D721Med (cell line): Measurements from ENCODE around the gene TP73.

Experiments
- DNase-seq: peaks from one replicate; pipeline ENCODE4 v3.0.0; 2011; ENCODE audit warnings: low spot score; ENCODE audit not compliant: insufficient read length
- FAIRE-seq: peaks from 2 replicates; lab custom pipeline; 2011; peaks lifted over from hg19 to GRCh38; lab: Jason Lieb, UNC
- TF ChIP-seq, protein P1 (sequence below): IDR thresholded peaks from 2 replicates; pipeline ENCODE4 v1.5.1; 2012; ENCODE audit warnings: mild to moderate bottlenecking, control low read depth; ENCODE audit not compliant: insufficient read depth; ENCODE audit errors: missing control alignments

The TP73 gene

DNA sequence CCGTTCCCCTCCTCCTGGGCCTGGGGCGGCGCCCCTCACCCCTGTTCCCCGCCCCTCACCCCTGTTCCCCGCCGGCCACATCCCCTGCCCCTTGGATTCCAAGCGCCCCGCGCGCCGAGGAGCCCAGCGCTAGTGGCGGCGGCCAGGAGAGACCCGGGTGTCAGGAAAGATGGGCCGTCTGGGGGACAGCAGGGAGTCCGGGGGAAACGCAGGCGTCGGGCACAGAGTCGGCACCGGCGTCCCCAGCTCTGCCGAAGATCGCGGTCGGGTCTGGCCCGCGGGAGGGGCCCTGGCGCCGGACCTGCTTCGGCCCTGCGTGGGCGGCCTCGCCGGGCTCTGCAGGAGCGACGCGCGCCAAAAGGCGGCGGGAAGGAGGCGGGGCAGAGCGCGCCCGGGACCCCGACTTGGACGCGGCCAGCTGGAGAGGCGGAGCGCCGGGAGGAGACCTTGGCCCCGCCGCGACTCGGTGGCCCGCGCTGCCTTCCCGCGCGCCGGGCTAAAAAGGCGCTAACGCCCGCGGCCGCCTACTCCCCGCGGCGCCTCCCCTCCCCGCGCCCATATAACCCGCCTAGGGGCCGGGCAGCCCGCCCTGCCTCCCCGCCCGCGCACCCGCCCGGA lies at the start of gene TP73:
Gene TP73, plus strand, starts transcription at position 587 of the 618 bp plus-strand sequence. CDS start 29,850 bp downstream, outside the sequence.
- TF ChIP-seq, protein P1, sequence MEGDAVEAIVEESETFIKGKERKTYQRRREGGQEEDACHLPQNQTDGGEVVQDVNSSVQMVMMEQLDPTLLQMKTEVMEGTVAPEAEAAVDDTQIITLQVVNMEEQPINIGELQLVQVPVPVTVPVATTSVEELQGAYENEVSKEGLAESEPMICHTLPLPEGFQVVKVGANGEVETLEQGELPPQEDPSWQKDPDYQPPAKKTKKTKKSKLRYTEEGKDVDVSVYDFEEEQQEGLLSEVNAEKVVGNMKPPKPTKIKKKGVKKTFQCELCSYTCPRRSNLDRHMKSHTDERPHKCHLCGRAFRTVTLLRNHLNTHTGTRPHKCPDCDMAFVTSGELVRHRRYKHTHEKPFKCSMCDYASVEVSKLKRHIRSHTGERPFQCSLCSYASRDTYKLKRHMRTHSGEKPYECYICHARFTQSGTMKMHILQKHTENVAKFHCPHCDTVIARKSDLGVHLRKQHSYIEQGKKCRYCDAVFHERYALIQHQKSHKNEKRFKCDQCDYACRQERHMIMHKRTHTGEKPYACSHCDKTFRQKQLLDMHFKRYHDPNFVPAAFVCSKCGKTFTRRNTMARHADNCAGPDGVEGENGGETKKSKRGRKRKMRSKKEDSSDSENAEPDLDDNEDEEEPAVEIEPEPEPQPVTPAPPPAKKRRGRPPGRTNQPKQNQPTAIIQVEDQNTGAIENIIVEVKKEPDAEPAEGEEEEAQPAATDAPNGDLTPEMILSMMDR = no peak
- FAIRE-seq (no peak), DNase-seq (peak; percentile 21)

DNA sequence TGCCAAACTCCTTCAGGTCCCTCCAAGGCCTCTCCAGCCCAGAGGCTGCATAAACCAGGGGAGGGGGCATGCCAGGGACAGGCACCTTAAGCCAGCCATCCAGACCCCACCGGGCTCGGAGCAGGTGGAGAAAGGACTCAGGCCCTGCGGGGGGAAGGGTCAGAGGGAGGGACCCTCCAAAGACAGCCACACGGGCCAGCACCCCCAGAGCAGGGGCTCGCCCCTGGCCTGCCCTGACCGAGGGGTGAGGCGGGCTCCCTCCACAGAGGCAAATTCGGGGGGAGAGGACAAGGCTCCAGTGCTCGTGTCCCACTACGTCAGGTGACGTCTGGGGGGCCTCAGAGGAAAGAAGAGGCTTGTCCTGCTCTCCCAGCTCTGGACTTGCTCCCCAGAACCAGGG lies 49.2 kb upstream of the TP73 start:
- DNase-seq (no peak), FAIRE-seq (no peak)
- TF ChIP-seq, protein P1 = no peak

DNA sequence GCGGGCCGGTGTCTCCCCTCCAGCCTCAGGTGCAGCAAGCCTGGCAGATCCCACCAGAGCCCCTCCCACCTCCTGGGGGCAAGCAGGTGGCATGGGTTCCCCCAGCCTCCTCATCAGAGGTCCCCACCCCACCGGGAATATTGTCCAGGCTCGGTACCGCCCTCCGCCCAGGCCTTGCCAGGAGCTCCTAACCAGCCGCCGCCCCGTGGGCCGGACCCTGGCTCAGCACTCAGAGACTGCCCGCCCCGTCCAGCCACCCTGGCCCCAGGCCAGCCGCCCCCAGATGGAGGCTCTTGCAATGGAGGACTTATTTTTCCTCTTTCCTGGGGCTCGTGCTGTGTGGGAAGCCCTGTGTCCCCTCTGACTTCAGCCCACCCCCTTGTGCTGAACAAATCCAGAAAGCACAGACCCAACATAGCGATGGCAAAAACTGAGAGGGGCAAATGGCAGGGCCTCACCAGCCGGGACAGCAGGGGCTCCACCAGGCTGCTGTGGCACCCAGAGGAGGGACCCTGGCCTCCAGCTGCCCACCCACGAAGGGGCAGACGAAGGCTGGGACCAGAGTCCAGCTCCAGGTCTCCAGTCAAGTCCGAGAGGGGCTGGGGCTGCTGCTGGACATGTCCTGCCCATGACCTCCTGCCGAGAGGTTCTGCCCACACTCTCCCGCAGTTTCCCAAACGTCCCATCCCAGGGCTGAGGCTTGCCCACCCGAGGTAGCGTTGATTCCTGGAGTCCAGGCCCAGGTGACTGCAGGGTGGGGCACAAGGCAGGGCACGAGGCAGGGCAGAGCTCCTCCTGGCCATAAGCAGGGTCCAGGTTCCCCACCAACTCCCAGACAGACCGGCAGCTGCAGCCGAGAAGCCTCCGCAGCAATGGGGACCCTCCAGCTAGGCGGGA lies 48.5 kb upstream of the TP73 start:
- FAIRE-seq (no peak), DNase-seq (no peak)
- TF ChIP-seq, protein P1 = no peak

DNA sequence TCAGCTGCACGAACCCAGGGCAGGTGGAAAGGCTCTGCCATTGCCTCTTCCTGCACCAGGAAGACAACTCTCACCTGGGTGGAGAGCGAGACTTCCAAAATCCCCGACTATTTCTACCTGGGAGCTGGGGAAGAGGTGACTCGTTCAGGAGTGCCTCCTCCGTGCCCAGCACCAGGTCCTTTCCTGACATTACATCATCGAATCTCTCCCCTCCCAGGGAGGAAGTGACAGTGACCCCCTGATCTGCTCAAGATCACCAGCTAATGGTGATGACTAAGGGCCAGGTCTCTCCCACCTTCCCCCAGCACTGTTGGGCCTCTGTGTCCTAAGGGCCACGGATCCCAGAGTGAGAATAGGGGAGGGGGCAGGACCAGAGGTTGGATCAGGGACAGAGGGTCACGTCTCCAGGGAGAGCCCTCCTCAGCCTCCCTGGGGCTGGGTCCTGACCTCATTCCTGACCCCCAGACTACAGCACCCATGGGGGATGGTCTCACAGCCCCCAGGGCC lies 47.8 kb upstream of the TP73 start:
- no peak for FAIRE-seq
- DNase-seq = no peak
- TF ChIP-seq, protein P1 = no peak

DNA sequence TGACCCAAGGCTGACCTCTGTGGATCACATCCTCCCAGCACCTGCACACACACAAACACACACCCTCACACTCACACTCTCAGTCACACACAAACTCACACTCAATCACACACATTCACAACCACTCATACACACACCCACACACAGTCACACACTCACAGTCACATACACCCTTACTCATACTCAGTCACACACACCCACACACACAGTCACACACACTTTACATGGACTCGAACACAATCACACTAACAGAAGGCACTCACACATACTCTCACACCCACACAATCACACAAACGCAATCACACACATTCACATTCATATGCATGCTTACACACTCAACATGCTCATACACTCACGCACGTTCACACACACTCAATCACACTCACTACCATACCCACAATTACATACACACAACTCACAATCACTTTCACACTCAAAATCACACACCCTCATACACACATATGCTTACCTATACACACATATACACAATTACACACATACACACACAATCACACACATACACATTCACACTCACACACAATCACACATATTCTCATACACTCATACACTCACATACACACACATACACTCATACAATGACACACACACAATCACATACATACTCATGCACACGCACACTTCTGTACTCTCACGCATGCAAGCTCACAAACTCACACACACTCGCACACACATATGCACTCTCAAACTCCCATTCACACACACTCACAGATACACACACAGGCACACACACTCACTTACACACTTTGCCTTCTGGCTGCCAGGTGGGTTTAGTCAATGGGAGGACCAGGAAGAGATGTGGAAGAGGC lies 47.1 kb upstream of the TP73 start:
- DNase-seq = no peak
- TF ChIP-seq, protein P1 = no peak
- FAIRE-seq = no peak

DNA sequence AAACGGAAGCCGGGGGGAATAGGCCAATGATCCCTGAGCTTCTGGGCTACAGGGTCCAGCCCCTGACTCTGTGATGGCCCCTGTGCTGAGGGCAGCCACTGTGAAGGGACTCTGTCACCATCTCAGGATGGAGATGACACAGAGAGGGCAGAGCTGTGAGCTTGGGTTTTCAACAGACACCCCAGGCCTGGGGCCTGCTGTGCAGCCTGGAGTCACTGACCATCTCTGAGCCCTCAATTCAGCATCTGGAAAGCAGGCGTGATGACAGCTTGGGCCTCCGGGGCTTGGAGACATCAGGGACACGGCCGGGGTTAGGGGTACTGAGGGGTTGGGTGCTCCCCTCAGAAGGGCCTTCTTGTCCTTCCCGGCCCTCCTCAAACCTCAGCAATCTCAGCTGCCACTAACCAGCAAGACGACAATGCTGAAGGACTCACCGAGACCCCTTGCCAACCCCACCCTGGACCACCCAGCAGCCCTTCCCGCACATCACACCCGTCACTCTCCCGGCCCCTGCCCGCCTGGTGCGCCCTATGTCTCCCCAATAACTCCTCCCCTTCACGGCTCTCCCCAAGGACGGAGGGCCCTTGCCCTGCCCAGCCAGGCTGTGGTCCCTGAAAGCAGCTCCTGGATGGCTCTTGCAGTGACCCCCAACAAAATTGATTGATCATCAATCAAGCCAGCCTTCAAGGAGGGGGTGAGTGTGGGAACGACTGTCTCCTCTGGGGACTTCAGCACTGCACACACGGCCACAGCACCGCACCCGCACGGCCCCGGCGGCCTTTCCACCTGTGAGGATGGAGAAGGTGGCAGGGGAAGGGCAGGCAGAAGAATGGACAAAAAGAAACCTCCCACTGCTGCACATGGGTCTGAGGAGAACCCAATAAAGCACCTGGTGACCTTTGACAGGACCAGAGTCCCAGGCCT lies 45.3 kb upstream of the TP73 start:
- FAIRE-seq (no peak), DNase-seq (no peak)
- TF ChIP-seq, protein P1 = no peak
